SU-DHL-6 (cell line): ENCODE results near the gene SRGAP1.
"Not testable (repeated sequence)": the region's sequence is repeated elsewhere in the genome, so short reads cannot be mapped to it uniquely, and the experiment has no call there.

Source experiments
- EZH2phosphoT487 ChIP-seq: fragments of 200-600 bp; sonication (generic), shearing (Covaris generic); conservative IDR thresholded peaks from 2 replicates; pipeline ENCODE4 v1.6.1; 2018; ENCODE audit warnings: mild to moderate bottlenecking, antibody characterized with exemption, low read length, moderate library complexity, mixed read lengths
- TF ChIP-seq, protein P1 (sequence below): fragments of 200-600 bp; sonication (generic); IDR thresholded peaks from one replicate; pipeline ENCODE4 v1.5.1; 2017; ENCODE audit warnings: antibody characterized with exemption, mild to moderate bottlenecking, low read length, moderate library complexity; ENCODE audit not compliant: insufficient read depth, poor library complexity, severe bottlenecking

DNA sequence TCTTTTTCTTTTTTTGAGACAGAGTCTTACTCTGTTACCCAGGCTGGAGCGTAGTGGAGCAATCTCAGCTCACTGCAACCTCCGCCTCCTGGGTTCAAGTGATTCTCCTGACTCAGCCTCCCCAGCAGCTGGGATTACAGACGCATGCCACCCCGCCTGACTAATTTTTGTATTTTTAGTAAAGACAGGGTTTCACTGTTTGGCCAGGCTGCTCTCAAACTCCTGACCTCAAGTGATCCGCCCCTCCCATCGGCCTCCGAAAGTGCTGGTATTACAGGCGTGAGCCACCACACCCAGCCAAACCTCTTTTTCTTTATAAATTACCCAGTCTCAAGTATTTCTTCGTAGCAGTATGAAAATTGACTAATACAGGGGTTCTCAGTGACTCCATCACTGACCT lies 35.7 kb downstream of the SRGAP1 start:
- not testable (repeated sequence) for TF ChIP-seq EZH2phosphoT487
- TF ChIP-seq, protein P1, sequence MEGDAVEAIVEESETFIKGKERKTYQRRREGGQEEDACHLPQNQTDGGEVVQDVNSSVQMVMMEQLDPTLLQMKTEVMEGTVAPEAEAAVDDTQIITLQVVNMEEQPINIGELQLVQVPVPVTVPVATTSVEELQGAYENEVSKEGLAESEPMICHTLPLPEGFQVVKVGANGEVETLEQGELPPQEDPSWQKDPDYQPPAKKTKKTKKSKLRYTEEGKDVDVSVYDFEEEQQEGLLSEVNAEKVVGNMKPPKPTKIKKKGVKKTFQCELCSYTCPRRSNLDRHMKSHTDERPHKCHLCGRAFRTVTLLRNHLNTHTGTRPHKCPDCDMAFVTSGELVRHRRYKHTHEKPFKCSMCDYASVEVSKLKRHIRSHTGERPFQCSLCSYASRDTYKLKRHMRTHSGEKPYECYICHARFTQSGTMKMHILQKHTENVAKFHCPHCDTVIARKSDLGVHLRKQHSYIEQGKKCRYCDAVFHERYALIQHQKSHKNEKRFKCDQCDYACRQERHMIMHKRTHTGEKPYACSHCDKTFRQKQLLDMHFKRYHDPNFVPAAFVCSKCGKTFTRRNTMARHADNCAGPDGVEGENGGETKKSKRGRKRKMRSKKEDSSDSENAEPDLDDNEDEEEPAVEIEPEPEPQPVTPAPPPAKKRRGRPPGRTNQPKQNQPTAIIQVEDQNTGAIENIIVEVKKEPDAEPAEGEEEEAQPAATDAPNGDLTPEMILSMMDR: not testable (repeated sequence)
